Measurements from ENCODE around the gene ARHGEF19.

DNA sequence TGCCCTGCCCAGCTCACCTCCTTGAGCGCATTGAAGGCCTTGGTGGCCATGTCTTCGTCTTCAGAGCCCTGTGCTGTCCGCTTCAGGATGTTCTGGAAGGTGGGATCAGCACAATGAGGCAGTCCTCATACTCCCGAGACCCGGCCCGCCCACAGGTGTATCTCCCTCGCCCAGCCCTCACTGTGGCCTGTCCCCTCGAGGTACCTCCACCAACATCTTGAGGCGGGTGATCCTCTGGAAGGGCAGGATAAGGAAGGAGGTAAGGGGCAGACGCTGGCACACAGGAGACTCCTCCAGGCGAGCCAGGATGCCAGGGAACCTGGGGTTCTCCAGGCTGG lies 7.1 kb downstream of the ARHGEF19 start:
- TF ChIP-seq, protein P1, sequence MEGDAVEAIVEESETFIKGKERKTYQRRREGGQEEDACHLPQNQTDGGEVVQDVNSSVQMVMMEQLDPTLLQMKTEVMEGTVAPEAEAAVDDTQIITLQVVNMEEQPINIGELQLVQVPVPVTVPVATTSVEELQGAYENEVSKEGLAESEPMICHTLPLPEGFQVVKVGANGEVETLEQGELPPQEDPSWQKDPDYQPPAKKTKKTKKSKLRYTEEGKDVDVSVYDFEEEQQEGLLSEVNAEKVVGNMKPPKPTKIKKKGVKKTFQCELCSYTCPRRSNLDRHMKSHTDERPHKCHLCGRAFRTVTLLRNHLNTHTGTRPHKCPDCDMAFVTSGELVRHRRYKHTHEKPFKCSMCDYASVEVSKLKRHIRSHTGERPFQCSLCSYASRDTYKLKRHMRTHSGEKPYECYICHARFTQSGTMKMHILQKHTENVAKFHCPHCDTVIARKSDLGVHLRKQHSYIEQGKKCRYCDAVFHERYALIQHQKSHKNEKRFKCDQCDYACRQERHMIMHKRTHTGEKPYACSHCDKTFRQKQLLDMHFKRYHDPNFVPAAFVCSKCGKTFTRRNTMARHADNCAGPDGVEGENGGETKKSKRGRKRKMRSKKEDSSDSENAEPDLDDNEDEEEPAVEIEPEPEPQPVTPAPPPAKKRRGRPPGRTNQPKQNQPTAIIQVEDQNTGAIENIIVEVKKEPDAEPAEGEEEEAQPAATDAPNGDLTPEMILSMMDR (conservative IDR thresholded peaks at IDR 0.05) = no peak
- no peak for TF ChIP-seq EZH2 (IDR thresholded peaks at IDR 0.05; ENCODE audit: low read depth)
